Posterior vena cava (tissue), 2 donors: ENCODE measurements around the gene SKAP1. TPM values are rescaled to one million over a fixed set of nuclear protein-coding genes. Genes with fewer than 3 reads are reported as not detected.
"Not testable (repeated sequence)": the region's sequence is repeated elsewhere in the genome, so short reads cannot be mapped to it uniquely, and the experiment has no call there.

Experiments
- DNase-seq: peaks from one replicate; pipeline ENCODE4 v3.0.0-alpha.2; 2020; ENCODE audit warnings: low spot score
- intact Hi-C, 2 donors: fragments of 100-400 bp; cut with DNase I; formaldehyde crosslinking; loops; one replicate each; pipeline versions ENCODE4 v1.14.1 to v1.14.2; 2022 to 2023
- total RNA-seq, 2 donors: library from RNA; stranded (reverse); fragmentation: NEBNext Ultra II Directional; extraction: Animal tissue kit (Norgen Biotek cat#: 25700); gene quantifications; one replicate each; pipeline ENCODE4 v1.2.1, GENCODE V29; 2021
- donor health status: DM: yes; HTN: yes; CAD: no.
- donor health status: DM: yes; HTN: yes; CAD: no.

The SKAP1 gene
- total RNA-seq, 2 donors from 2014 or later, result 1.1 to 1.5 TPM

DNA sequence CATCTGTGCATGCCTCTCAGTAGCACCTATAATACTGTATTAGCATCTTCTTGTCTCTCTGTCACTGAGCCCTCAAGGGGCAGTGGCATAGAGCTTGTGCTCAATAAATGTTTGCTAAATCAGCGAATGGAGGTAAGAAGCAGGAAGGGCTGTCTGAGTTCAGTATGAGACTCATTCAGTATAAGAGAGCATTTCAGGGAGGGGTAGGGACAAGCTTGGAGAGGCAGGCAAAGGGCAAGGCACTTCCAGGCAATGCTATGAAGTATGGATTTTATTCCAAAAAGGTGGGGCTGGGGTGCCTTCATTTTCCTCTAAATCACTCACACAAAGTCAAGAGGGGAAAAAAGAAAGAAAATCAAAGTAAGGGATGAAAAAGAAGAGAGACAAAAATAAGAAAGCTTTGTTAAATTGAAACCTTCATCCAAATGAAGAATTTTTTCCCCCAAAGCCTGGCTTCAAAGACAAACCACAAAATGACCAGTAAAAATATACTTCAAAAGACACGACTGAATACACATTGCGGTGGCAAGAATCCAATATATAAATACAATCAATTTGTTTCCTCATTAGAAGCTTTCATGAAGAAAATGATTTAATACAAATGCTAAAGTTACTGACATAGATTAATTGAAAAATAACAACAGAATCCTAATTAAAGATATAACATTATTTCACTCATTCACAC, 51.2 kb downstream of the SKAP1 start:
- DNase-seq, result no peak
- intact Hi-C loops, result no loop called here

DNA sequence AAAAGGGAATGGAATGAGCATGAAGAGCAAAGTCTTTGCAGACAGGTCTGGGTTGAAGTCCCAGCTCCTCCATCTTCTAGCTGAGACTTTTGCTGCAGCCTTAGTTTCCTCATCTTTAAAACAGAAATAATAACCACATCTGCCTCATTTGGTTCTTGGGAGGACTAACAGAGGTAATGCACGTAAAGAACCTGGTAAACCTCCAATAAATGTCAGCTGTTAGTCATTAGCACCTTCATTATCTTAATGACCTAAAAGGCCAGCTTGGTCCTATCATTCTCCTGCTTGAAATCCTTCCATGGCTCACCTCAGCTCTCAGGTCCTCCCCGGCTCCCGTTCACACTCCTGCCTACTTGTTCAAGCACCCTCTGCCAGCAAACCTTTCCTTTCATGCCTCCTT, 51.8 kb downstream of the SKAP1 start:
- DNase-seq, result no peak
- intact Hi-C loops, result no loop called here

DNA sequence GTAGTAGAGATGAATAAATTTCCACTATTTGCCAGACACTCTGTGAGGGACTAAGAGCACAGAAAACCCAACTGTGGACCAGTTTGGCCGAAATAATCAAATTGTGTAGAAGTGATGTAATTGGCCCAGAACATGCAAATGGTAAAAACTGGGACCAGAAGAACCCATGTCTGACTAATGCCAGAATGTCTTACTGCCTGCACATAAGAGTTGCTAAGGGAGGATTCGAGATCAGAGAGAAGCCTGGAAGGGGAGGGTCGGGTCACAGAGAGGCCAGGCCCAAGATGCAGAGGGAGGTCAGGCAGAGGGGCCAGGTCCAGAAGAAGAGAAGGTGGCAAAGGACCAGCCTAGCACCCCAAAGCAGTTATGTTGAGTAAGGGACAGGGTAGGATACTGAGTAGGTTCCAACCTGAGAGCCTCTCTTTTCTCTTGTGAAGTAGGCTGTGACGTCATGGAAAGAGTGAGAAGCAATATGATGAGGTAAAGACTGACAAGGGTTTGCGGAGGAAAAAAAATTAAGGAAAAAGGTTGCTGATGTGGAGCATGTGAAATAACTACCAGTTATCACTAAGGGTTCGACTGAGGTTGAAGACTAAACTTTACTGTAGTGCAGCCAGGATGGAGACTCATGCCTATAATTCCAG, 53.2 kb downstream of the SKAP1 start:
- intact Hi-C loops, result no loop called here
- DNase-seq, result no peak

DNA sequence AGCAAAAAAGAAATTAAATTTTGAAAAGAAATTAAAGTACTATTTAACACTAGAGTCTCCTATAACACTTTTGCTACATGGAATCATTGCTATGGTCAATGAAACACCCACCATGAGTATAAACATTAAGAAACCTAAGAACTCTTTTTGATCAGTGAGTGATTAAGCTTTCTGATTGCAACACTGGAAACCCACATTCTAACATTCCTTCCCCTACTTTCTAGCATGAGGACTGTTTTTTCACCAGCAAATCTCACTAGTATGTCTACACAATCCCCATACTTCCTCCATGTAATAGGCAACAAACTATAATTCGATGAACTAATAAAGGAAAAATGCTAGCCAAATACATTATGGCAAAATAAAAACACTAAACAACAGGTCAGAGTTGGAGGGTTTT, 54.7 kb downstream of the SKAP1 start:
- intact Hi-C loops, result no loop called here
- no peak for DNase-seq

DNA sequence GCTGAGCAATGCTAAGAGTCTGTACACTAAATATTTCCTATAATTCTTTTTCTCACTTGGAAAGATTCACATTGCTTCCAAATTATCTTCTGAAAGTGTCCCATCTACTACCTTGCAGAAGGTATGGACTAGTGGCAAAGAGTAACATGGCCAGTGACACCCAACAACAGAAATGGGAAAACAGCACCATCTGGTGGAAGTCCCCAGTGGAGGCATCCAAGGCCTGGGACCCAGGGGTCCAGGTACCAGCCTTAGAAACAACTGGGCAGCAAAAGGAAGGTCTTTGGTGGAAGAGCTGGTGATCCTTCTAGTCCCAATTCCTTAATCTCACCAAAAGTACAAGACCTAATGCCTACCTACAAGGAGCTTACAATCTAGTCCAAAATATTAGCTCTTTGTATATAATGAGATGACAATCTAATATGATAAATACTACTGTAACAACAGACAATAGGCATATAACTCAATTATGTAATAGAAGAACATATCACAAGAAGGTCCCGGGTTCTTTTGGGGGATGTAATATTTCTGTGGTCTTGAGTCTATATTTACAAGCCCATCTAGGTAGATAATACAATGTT, 55.3 kb downstream of the SKAP1 start:
- DNase-seq, result no peak
- intact Hi-C loops, result no loop called here

DNA sequence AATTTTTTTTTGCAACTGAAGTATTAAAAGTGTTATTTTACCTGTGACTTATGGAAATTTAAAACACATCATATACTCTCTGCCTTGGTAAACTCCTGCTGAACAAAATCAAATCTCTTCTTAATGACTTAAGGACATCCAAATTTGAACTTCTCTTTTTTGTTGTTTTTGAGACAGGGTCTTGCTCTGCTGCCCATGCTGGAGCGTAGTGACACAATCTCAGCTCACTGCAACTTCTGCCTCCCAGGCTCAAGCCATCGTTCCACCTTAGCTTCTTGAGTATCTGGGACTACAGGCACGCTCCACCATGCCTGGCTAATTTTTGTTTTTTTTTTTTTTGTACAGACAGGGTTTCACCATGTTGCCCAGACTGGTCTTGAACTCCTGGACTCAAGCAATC, 56.1 kb downstream of the SKAP1 start:
- intact Hi-C loops, result no loop called here

DNA sequence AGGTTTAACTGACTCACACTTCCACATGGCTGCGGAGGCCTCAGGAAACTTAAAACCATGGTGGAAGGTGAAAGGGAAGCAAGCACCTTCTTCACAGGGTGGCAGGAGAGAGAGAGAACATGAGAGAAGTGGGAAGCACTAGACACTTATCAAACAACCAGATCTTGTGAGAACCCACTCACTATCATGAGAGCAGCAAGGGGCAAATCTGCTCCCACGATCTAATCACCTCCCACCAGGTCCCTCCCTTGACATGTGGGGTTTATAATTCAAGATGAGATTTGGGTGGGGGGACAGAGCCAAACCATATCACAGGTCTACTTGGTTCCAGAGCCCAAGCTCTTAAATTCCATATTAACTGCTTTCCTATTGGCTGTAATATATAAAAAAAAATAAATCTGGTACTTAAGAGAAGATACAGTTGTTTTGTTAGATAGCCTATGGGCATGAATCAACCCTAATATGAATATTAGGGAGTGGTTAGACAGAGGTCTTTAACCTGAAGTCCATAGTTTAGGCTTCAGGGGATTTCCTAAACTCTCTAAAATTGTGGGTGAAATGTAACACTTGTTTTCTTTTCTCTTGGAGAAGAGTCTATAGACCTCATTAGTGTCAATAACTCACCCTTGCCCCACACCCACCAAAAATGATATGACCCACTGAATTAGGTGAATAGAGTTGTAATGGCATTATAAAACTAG, 56.7 kb downstream of the SKAP1 start:
- intact Hi-C loops, result no loop called here
- no peak for DNase-seq

More for the DNA sequence above, 56.1 kb downstream of the SKAP1 start:
- DNase-seq, result no peak

DNA sequence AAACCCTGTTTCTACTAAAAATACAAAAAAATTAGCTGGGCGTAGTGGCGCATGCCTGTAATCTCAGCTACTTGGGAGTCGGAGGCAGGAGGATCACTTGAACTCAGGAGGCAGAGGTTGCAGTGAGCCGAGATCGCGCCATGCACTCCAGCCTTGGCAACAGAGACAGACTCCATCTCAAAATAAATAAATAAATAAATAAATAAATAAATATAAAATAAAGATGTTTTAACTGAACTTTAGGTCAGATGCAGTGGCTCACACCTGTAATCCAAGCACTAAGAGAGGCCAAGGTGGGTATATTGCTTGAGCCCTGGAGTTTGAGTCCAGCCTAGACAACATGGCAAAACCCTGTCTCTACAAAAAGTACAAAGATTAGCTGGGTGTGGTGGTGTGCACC, 61.0 kb downstream of the SKAP1 start:
- DNase-seq, intact Hi-C loops: not testable (repeated sequence)

DNA sequence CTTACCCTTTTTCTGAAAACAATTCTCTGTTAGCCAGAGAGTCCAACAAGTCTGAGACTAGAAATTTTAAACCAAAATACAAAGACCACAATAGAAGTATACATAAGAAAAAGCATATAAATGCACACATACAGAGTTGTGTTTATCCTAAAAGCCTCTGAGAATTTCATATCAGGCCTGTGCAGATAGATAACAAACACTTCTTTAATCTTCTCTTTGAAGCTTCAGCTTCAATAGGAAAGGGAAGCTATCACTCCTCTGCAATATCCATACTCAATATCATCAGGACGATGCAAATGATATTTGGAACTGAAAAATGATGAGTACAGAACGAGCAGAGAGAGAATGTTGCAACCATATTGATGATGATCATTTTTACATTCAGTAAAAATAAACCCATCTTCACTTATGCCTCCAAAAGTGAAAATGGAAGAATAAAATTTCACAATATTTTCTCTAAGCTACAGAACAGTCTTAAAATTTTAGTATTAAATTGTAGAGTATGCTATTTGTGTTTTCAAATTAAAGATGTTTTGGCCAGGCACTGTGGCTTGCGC, 61.6 kb downstream of the SKAP1 start:
- no peak for DNase-seq
- intact Hi-C loops, result no loop called here

DNA sequence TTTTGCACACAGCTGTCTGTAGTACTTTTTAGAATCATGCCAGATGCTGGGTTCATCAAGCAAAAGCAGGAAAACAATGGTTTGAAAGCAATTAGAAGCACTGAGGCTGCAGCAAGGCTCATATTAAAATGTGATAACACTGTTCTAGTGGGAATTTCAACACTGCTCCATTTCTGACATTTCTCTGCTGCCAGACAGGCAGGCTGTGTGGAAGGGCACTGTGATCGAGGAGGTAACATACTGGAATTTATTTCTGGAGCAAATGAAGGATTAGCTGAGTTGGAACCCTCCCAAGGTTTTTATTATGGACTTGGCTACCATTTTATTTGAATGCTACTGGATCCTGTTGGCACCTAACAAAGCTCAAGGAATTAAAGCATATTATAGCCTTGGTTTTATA, 66.9 kb downstream of the SKAP1 start:
- no peak for DNase-seq
- intact Hi-C loops, result no loop called here

DNA sequence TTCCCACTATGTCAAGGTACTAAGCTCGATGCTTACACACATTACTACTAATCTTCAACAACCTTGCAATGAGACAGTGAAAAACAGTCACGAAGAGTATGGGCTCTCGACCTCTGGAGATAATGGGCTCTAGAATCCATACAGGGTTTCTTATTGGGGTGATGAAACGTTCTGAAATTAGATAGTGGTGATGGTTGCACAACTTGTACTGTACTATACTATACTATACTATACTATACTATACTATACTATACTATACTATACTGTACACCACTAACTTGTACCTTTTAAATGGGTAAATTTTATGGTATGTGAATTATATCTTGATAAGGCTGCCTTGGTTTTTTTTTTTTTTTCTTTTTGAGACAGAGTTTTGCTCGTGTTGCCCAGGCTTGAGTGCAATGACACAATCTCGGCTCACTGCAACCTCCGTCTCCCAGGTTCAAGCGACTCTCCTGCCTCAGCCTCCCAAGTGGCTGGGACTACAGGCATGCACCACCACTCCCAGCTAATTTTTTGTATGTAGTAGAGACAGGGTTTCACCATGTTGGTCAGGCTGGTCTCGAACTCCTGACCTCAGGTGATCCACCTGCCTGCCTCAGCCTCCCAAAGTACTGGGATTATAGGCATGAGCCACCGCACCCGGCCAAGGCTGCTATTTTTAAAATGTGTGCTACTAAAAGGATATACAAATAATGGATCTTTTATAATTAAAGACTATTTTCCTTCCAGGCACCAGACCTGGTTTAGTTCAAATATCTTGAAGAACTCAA, 69.0 kb downstream of the SKAP1 start:
- DNase-seq, intact Hi-C loops: not testable (repeated sequence)

DNA sequence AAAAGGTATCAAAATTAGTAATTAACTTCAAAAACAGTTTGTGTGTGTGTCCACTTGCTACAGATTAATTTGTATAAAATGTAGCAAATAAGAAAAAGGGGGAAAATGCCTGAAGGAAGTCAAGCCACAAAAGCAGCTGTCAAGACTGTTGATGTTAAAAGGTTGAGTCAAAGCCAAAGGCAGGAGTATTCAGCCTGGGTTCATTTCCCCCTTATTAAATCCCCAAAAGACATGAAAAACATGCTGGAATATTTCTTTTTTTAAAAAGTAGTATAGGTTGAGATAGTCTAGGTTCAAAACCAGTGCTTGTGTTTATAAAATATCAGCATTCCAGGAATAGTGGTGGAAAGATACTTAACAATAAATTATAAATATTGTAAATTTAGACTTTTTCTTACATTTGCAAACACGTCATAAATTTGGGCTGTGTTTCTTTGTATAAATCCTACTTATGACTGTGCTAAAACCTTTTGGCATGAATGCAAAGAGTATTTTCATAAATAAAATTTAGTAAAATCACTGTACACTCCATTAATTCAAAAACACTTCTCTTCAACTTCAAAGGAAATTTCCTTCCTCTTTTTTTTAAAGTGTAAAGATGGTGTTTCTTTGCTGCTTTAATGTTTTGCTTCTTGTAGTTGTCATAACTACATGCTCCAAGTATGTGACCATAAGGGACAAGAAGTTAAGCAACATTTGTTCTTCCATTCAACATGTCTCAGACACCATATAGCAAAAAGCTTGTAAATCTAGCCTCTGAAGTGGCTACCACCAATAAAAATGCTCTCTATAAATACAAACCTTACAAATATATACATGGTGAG, 72.0 kb downstream of the SKAP1 start:
- intact Hi-C loops, result loop anchor here (10.0 kb wide), 2 partner anchors 107 to 237 kb away; partner anchors contain the start of genes HOXB3 (in 1 of the 2) and HOXB5 (in 1 of the 2)
- no peak for DNase-seq

DNA sequence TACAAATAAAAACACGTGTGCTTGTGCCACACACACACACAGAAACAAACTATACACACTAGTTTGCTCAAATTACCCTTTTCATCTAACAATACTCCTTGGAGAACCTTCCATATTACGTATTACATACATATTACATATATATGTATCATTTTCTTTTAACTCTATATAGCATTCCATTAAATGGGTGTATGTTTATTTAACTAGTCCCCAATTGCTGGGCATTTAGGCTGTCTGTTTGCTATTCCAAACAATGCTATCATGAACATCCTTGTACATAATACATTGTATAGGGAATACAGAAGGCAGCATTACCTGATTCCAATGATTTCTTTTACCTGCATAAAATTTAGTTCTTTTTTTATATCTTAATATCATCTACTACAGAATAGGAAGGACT, 73.1 kb downstream of the SKAP1 start:
- intact Hi-C loops, result loop anchor here (10.0 kb wide), 2 partner anchors 108 to 238 kb away; partner anchors contain the start of genes HOXB3 (in 1 of the 2) and HOXB5 (in 1 of the 2)
- DNase-seq, result no peak

DNA sequence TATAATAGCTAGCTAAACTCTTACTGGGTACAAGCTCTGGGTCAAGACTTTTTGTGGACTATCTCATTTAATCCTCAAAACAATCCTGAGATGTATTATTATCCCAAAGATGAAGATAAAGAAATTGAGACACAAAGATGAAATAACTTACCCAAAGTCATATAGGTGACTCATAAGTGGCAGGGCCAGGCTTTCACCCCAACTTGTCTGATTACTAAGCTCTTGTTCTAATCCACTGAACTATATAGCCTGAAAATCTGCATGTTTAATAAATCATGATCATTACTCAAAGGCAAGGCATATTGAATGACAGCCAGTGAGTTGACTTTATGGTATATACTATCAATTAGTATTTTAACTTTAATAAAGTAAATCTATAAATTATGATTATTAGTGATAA, 77.4 kb downstream of the SKAP1 start:
- intact Hi-C loops, result loop anchor here (5.0 to 10.0 kb wide), 3 partner anchors 112 to 242 kb away; partner anchors contain the start of genes HOXB3 (in 2 of the 2) and HOXB5 (in 2 of the 2)
- DNase-seq, result no peak

DNA sequence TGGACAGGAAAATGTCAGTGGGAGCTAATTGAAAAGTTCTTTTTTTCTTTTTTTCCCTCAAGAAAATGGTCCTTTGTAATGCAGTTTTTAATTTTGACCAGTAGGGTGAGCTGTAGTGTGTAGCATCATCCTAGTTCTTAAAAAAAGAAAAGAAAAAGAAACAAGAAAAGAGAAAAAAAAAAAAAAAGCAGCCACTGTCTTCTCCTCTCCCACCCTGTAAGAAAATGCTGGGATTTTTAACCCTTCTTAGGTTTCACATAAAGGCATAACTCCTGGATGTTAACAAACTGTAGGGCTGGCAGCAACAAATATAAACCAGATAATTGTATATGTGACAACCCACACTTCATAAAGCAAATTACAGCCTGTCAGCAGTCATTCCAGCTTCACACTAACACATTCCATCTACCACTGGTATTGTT, 78.1 kb downstream of the SKAP1 start:
- intact Hi-C loops, result loop anchor here (5.0 to 10.0 kb wide), 3 partner anchors 113 to 243 kb away; partner anchors contain the start of genes HOXB3 (in 2 of the 2) and HOXB5 (in 2 of the 2)
- no peak for DNase-seq

DNA sequence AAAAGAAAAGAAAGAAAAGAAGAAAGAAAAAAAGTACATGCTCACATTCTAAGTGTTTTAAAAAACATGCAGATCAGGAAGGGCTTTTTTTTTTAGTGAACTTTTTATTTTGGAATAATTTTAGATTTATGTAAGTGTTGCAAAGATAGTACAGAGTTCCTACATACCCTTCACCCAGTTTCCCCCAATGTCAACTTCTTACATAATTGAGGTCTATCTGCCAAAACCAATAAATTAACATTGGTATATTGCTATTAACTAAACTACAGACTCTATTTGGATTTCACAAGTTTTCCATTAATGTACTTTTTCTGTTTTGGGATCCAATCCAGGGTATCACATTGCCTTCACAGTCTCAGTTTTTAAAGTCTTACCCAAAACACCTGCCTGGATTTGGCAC, 81.7 kb downstream of the SKAP1 start:
- intact Hi-C loops, result no loop called here

DNA sequence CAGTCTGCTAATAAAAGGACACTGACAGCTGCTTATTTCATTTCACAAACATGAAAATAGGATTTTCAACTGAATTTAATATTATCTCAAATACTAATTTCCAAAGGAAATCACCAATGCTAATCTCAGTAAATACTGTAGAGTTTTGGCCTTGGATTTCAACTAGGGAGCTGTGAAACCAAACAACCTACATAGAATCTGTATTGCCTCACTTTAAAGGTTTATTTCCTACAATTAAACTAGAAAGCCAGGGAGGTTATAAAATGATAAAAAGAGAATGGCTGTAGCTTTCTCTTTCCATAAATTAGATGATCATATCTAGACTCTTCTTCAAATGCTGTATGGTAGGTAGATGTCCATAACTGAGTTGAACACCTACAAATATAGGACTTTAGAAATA, 82.8 kb downstream of the SKAP1 start:
- no peak for DNase-seq
- intact Hi-C loops, result no loop called here

More for the DNA sequence above, 81.7 kb downstream of the SKAP1 start:
- no peak for DNase-seq

DNA sequence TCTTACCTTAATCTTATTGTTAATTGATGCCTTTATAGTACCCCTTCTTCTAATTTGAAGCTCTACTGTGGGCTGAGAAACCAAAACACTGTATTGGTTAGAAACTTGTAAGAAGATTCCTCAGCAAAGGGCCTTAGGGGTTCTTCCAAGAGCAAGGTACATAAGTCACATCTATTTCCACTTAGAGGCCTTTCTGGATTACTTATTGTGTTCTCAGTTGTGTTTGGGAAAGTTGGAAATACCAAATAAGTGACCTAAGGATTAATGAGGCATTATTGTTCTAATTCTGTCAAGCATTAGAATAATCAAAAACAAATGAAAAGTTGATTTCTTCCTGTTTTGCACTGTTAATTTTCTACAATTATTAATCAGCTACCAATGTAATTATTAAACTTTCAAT, 85.8 kb downstream of the SKAP1 start:
- intact Hi-C loops, result no loop called here
- no peak for DNase-seq
